KMS-11 (cell line): ENCODE measurements around the gene LRFN3.

Source experiments
- H2AFZ ChIP-seq: fragments of 200-600 bp; sonication (generic); 2 replicates; pipeline ENCODE4 v1.6.1; 2016; ENCODE audit warnings: antibody characterized with exemption, mixed run types, low read depth
- H3K27ac ChIP-seq: fragments of 200-600 bp; sonication (generic); 2 replicates; pipeline ENCODE4 v1.6.1; 2016; ENCODE audit warnings: mild to moderate bottlenecking, mixed run types
- H3K27me3 ChIP-seq: fragments of 200-600 bp; sonication (generic); 2 replicates; pipeline ENCODE4 v1.6.1; 2017; ENCODE audit warnings: mild to moderate bottlenecking, low read depth, mixed run types, moderate library complexity; ENCODE audit not compliant: insufficient read depth
- H3K36me3 ChIP-seq: fragments of 200-600 bp; sonication (generic); 2 replicates; pipeline ENCODE4 v1.6.1; 2017; ENCODE audit warnings: mild to moderate bottlenecking, mixed run types; ENCODE audit not compliant: insufficient read depth
- H3K4me1 ChIP-seq: fragments of 200-600 bp; sonication (generic); 2 replicates; pipeline ENCODE4 v1.6.1; 2016; ENCODE audit warnings: mild to moderate bottlenecking, low read depth, mixed run types; ENCODE audit not compliant: poor library complexity, severe bottlenecking
- H3K4me2 ChIP-seq: fragments of 200-600 bp; sonication (generic); 2 replicates; pipeline ENCODE4 v1.7.0; 2016; ENCODE audit warnings: mild to moderate bottlenecking, mixed run types
- H3K4me3 ChIP-seq: fragments of 200-600 bp; sonication (generic); IDR thresholded peaks from 2 replicates; pipeline ENCODE4 v1.6.1; 2017; ENCODE audit warnings: low read depth, low read length, mixed read lengths; ENCODE audit not compliant: insufficient read depth
- H3K79me2 ChIP-seq: fragments of 200-600 bp; sonication (generic); 2 replicates; pipeline ENCODE4 v1.6.1; 2016; ENCODE audit warnings: low read depth, mixed run types; ENCODE audit not compliant: insufficient read depth
- H3K9ac ChIP-seq: fragments of 200-600 bp; sonication (generic); 2 replicates; pipeline ENCODE4 v1.6.1; 2016; ENCODE audit warnings: mild to moderate bottlenecking, mixed run types
- H4K20me1 ChIP-seq: fragments of 200-600 bp; sonication (generic); 2 replicates; pipeline ENCODE4 v1.6.1; 2016; ENCODE audit warnings: mild to moderate bottlenecking, mixed run types; ENCODE audit not compliant: insufficient read depth
- TF ChIP-seq, protein P1 (sequence below): fragments of 200-600 bp; sonication (generic); conservative IDR thresholded peaks from 2 replicates; pipeline ENCODE4 v1.6.1; 2017; ENCODE audit warnings: low read depth, mild to moderate bottlenecking, antibody characterized with exemption, low read length, moderate library complexity, mixed read lengths

The LRFN3 gene

DNA sequence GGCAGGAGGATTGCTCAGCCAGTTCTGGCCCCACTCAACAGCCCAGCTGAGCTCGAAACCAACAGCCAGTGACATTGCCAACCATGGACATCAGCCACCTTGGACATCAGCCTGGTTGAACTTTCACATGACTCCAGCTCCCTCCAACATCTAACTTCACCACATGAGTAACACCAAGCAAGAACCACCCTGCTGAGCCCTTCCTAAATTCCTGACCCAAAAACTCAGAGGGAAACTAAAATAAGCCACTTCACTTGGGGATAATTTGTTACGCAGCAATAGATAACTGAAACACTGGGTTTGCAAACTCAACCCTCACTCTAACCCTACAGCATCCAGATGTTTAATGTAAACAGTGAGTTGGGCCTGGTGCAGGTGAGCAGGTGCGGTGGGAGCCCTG is 10.7 kb upstream of the LRFN3 start:
- Histone ChIP-seq H3K27me3 (peaks cover 42% of the 10 kb centered on the region; the same call in 1 of the 2 replicates), H3K27ac (no peak overlapping the region), H3K4me2 (no peak overlapping the region), H3K4me1 (peaks cover 2% of the 10 kb centered on the region), H4K20me1 (no peaks in the 10 kb centered on the region), H3K36me3 (no peaks in the 10 kb centered on the region), H3K9ac (no peak overlapping the region), H2AFZ (no peak overlapping the region), H3K79me2 (no peaks in the 10 kb centered on the region), H3K4me3 (no peak overlapping the region)
- TF ChIP-seq, protein P1, sequence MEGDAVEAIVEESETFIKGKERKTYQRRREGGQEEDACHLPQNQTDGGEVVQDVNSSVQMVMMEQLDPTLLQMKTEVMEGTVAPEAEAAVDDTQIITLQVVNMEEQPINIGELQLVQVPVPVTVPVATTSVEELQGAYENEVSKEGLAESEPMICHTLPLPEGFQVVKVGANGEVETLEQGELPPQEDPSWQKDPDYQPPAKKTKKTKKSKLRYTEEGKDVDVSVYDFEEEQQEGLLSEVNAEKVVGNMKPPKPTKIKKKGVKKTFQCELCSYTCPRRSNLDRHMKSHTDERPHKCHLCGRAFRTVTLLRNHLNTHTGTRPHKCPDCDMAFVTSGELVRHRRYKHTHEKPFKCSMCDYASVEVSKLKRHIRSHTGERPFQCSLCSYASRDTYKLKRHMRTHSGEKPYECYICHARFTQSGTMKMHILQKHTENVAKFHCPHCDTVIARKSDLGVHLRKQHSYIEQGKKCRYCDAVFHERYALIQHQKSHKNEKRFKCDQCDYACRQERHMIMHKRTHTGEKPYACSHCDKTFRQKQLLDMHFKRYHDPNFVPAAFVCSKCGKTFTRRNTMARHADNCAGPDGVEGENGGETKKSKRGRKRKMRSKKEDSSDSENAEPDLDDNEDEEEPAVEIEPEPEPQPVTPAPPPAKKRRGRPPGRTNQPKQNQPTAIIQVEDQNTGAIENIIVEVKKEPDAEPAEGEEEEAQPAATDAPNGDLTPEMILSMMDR: no peak

DNA sequence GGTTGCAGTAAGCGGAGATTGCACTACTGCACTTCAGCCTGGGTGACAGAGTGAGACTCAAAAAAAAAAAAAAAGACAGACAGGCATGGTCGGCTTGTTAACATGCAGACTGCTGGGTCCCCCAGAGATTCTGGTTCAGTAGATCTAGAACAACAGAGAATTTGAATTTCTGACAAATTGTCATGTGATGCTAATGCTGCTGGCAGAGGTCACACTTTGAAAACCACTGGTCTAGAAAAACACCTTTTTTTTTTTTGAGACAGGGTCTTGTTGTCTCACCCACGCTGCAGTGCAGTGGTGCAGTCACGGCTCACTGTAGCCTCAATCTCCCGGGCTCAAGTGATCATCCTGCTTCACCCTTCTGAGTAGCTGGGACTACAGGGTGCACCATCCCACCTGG is 7.7 kb upstream of the LRFN3 start:
- peaks cover 38% of the 10 kb centered on the region; the same call in 1 of the 2 replicates for H3K27me3 ChIP-seq
- TF ChIP-seq, protein P1: no peak
- no peak overlapping the region for H3K4me2 ChIP-seq
- H3K4me1 ChIP-seq: peaks cover 12% of the 10 kb centered on the region
- H3K27ac ChIP-seq: no peak overlapping the region
- no peaks in the 10 kb centered on the region for H3K36me3 ChIP-seq
- H4K20me1 ChIP-seq: no peaks in the 10 kb centered on the region
- no peak overlapping the region for H2AFZ ChIP-seq
- H3K79me2 ChIP-seq: no peaks in the 10 kb centered on the region
- H3K9ac ChIP-seq: no peak overlapping the region
- no peak overlapping the region for H3K4me3 ChIP-seq

DNA sequence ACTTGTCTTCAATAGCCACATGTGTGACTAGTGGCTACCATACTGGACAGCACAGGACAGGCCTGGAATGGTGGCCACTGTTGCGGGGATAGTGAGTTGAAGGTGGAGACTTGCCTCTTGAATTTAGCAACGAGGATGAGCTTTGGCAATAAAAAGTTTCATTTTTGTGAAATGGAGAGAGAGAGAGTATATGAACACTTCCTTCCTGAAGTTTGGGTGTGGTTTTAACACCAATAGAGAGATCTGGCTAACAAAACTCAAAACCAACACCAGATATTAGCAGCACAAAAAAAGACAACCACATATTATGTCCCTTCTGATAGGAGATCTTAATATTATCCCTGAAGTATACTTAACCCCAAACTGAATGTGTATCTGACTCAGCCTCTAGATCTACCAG is 6.3 kb upstream of the LRFN3 start:
- Histone ChIP-seq H3K9ac (no peak overlapping the region), H3K27ac (no peak overlapping the region), H4K20me1 (no peaks in the 10 kb centered on the region), H3K36me3 (no peaks in the 10 kb centered on the region), H3K4me3 (no peak overlapping the region), H3K79me2 (no peaks in the 10 kb centered on the region), H3K4me1 (peaks cover 12% of the 10 kb centered on the region), H3K4me2 (no peak overlapping the region), H3K27me3 (peaks cover 27% of the 10 kb centered on the region; the same call in 1 of the 2 replicates), H2AFZ (no peak overlapping the region)
- TF ChIP-seq, protein P1: no peak

DNA sequence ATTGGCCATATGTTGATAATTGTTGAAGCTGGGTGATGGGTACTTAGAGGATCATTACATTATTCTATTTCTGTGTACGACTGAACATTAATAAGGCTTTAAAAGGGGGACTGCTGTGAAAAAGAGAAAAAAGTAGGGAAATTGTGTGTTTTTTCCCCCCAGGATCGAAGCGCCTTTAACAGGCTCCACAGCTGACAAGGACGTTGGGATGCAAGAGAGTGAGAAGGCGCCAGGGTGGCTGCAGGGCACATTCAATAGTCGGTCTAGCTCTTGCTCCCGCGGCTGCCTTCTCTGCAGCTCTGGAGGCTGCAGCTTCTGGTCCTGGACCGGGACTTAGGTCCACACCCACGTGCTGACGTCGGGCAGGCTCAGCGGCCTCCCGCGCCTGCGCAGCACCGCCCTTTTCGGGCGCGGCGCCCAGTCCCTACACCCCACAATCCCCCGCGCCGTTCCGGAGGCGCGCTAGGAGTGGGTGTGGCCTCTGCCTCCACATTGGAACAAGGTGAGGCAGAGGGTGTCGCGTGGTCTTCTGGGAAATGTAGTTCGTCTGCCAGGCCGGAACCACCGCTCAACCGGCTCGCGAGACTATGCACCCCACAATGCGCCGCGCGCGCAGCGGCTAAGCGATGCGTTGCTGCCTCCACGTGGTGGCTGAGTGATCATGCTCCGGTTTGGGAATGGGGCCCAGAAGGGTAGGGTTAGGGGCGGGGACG is 4.9 kb upstream of the LRFN3 start:
- Histone ChIP-seq H3K9ac (no peak overlapping the region), H2AFZ (peak overlapping the region; percentile 83), H3K4me2 (peak overlapping the region; percentile 75), H3K27me3 (peaks cover 12% of the 10 kb centered on the region; the same call in 1 of the 2 replicates), H3K27ac (no peak overlapping the region), H3K4me1 (peaks cover 15% of the 10 kb centered on the region), H3K4me3 (no peak overlapping the region), H4K20me1 (no peaks in the 10 kb centered on the region), H3K36me3 (no peaks in the 10 kb centered on the region), H3K79me2 (no peaks in the 10 kb centered on the region)
- TF ChIP-seq, protein P1: peak; percentile 84
